Endothelial cell of umbilical vein (primary cell): ENCODE data around the gene ATF3. TPM values are rescaled to one million over a fixed set of nuclear protein-coding genes. Genes with fewer than 3 reads are reported as not detected.

Source experiments
- Bru-seq: library from RNA; stranded (reverse); fragments of 400-500 nt; gene quantifications from one replicate; lab custom pipeline; 2021; lab: Mats Ljungman, UMichigan
- BruChase-seq, 2 experiments: library from RNA; stranded (reverse); fragments of 400-500 nt; gene quantifications; one replicate each; lab custom pipeline; 2021; lab: Mats Ljungman, UMichigan
- BruUV-seq: library from RNA; stranded (reverse); fragments of 400-500 nt; replicated peaks from 2 replicates; lab custom pipeline; 2021; lab: Mats Ljungman, UMichigan
- CTCF ChIA-PET: fragments of 300-600, 350-600 bp; sonication (Branson Sonifier 250); formaldehyde crosslinking; loops from one replicate; lab custom pipeline; 2021; ENCODE audit warnings: antibody characterized with exemption, inconsistent platforms; lab: Charles Lee
- POLR2A ChIA-PET: fragments of 300-600, 350-600 bp; sonication (Branson Sonifier 250); formaldehyde crosslinking; loops from one replicate; lab custom pipeline; 2021; ENCODE audit warnings: antibody characterized with exemption, inconsistent platforms; lab: Charles Lee
- DNase-seq: peaks from one replicate; pipeline ENCODE4 v3.0.0-alpha.2; 2011; ENCODE audit warnings: low read depth, low spot score
- FAIRE-seq: peaks from 2 replicates; lab custom pipeline; 2011; peaks lifted over from hg19 to GRCh38; lab: Jason Lieb, UNC
- H2AFZ ChIP-seq: 2 replicates; pipeline ENCODE4 v1.6.0; 2012; ENCODE audit warnings: low read depth, low read length, control low read depth, inconsistent platforms
- H3K27ac ChIP-seq: 2 replicates; pipeline ENCODE4 v1.5.1; 2011; ENCODE audit warnings: low read depth, mild to moderate bottlenecking, control low read depth, low read length, moderate library complexity; ENCODE audit not compliant: insufficient read depth
- H3K27me3 ChIP-seq, 2 experiments: 2 replicates each; pipeline versions ENCODE4 v1.6.0 to v1.6.1; 2011; ENCODE audit warnings: low read length in 2 of 2, mixed read lengths in 1 of 2; ENCODE audit not compliant: control insufficient read depth in 2 of 2, insufficient read depth in 2 of 2
- H3K36me3 ChIP-seq, 2 experiments: 2 replicates in 1 of 2; 3 replicates in 1 of 2; pipeline ENCODE4 v1.5.1; 2011; ENCODE audit warnings: low read length in 2 of 2, mild to moderate bottlenecking in 1 of 2, moderate library complexity in 1 of 2; ENCODE audit not compliant: control insufficient read depth in 2 of 2, insufficient read depth in 2 of 2; ENCODE audit errors: extremely low read depth in 1 of 2
- H3K4me1 ChIP-seq: 3 replicates; pipeline ENCODE4 v1.5.1; 2011; ENCODE audit warnings: mild to moderate bottlenecking, low read length; ENCODE audit not compliant: control insufficient read depth, insufficient read depth; ENCODE audit errors: extremely low read depth
- H3K4me2 ChIP-seq: 2 replicates; pipeline ENCODE4 v1.6.1; 2011; ENCODE audit warnings: low read length, control low read depth, mixed read lengths; ENCODE audit not compliant: insufficient read depth
- H3K4me3 ChIP-seq, 3 experiments: fragments of 200-600 bp in 1 of 3; sonication (generic), shearing (Covaris generic) in 1 of 3; replicated peaks in 1 of 3; 2 replicates each; pipeline ENCODE4 v1.5.1; 2011 to 2016; ENCODE audit warnings: control low read depth in 3 of 3, low read length in 3 of 3, mild to moderate bottlenecking in 2 of 3, inconsistent platforms in 1 of 3, low read depth in 1 of 3, moderate library complexity in 1 of 3; ENCODE audit not compliant: insufficient read depth in 1 of 3
- H3K79me2 ChIP-seq: 2 replicates; pipeline ENCODE4 v1.6.0; 2012; ENCODE audit warnings: low read length, inconsistent platforms; ENCODE audit not compliant: control insufficient read depth, insufficient read depth
- H3K9ac ChIP-seq: replicated peaks from 2 replicates; pipeline ENCODE3; 2011; ENCODE audit warnings: low read length, control low read depth; ENCODE audit not compliant: insufficient read depth; ENCODE audit errors: extremely low read depth
- H3K9me1 ChIP-seq: replicated peaks from 3 replicates; pipeline ENCODE4 v1.6.0; 2011; ENCODE audit warnings: mild to moderate bottlenecking, low read length; ENCODE audit not compliant: control insufficient read depth, insufficient read depth; ENCODE audit errors: extremely low read depth
- H3K9me3 ChIP-seq: replicated peaks from 2 replicates; pipeline ENCODE4 v1.5.1; 2012; ENCODE audit warnings: low read length, inconsistent platforms; ENCODE audit not compliant: control insufficient read depth, insufficient read depth
- H4K20me1 ChIP-seq: replicated peaks from 2 replicates; pipeline ENCODE3; 2011; ENCODE audit warnings: mild to moderate bottlenecking, low read length; ENCODE audit not compliant: control insufficient read depth, insufficient read depth; ENCODE audit errors: extremely low read depth
- CTCF ChIP-seq, 2 donors: IDR thresholded peaks; 1 replicate in 1 of 2; 2 replicates in 1 of 2; pipeline ENCODE4 v1.5.1; 2011; ENCODE audit warnings: low read length in 2 of 2, mild to moderate bottlenecking in 2 of 2, moderate library complexity in 2 of 2, control low read depth in 1 of 2, inconsistent platforms in 1 of 2, low read depth in 1 of 2; ENCODE audit not compliant: insufficient read depth in 1 of 2; ENCODE audit errors: extremely low read depth in 1 of 2
- EZH2 ChIP-seq: IDR thresholded peaks from 2 replicates; pipeline ENCODE4 v1.6.1; 2012; ENCODE audit warnings: borderline replicate concordance, low read depth, mild to moderate bottlenecking, moderate library complexity, low read length, inconsistent platforms; ENCODE audit not compliant: severe bottlenecking
- FOS ChIP-seq: IDR thresholded peaks from 2 replicates; pipeline ENCODE4 v1.6.1; 2011; ENCODE audit warnings: mild to moderate bottlenecking, low read length, moderate library complexity, borderline replicate concordance; ENCODE audit not compliant: insufficient read depth
- GATA2 ChIP-seq: IDR thresholded peaks from 2 replicates; pipeline ENCODE4 v1.7.0; 2011; ENCODE audit warnings: low read depth, mild to moderate bottlenecking, moderate library complexity, mixed read lengths, low read length; ENCODE audit not compliant: insufficient read length, insufficient read depth
- JUN ChIP-seq: IDR thresholded peaks from 2 replicates; pipeline ENCODE4 v1.6.1; 2011; ENCODE audit warnings: borderline replicate concordance, low read depth; ENCODE audit not compliant: insufficient read length, insufficient read depth
- MAX ChIP-seq: IDR thresholded peaks from 2 replicates; pipeline ENCODE4 v1.6.1; 2011; ENCODE audit not compliant: insufficient read depth, insufficient read length
- MYC ChIP-seq: IDR thresholded peaks from one replicate; pipeline ENCODE4 v1.6.1; 2011; ENCODE audit warnings: mild to moderate bottlenecking, low read depth, low read length
- POLR2A ChIP-seq: IDR thresholded peaks from 2 replicates; pipeline ENCODE4 v1.6.1; 2012; ENCODE audit warnings: low read depth, mild to moderate bottlenecking, control low read depth, low read length
- POLR2AphosphoS5 ChIP-seq: IDR thresholded peaks from 2 replicates; pipeline ENCODE4 v1.6.1; 2012; ENCODE audit warnings: low read depth, mild to moderate bottlenecking, control low read depth, low read length, moderate library complexity; ENCODE audit not compliant: insufficient read depth
- dilution Hi-C: fragments of 300-500 bp; cut with MboI; formaldehyde crosslinking; loops from one replicate; pipeline ENCODE4 v1.15.0; 2019; ENCODE audit warnings: low sequenced_read_pairs; ENCODE audit not compliant: extremely low pct_ligation_motif_present
- intact Hi-C: fragments of 100-400 bp; cut with micrococcal nuclease; formaldehyde crosslinking; loops from one replicate; pipeline ENCODE4 v1.10.0; 2022
- long read RNA-seq: library from polyadenylated mRNA; stranded (forward); transcript quantifications from one replicate; pipeline ENCODE4 v2.0.0, GENCODE V29; 2021
- polyA minus RNA-seq, 3 experiments: library from RNA; depleted of rRNA, polyadenylated mRNA; stranded (reverse); fragments of >200 nt; gene quantifications; 1 replicate in 1 of 3; 2 replicates in 2 of 3; pipeline ENCODE4 v1.2.3, GENCODE V29; 2011
- polyA plus RNA-seq, 4 experiments: library from polyadenylated mRNA; depleted of rRNA in 3 of 4; stranded (reverse) in 3 of 4; unstranded in 1 of 4; fragments of >200 nt; gene quantifications; 2 replicates each; pipeline versions ENCODE4 v1.2.1 to v1.2.3, GENCODE V29; 2011 to 2012; ENCODE audit warnings: missing spikeins in 1 of 4
- total RNA-seq: library from RNA; stranded (reverse); gene quantifications from 2 replicates; pipeline ENCODE4 v1.2.3, GENCODE V29; 2021

The ATF3 gene, protein sequence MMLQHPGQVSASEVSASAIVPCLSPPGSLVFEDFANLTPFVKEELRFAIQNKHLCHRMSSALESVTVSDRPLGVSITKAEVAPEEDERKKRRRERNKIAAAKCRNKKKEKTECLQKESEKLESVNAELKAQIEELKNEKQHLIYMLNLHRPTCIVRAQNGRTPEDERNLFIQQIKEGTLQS
- total RNA-seq, result 6.1 and 10.7 TPM in 2 replicates
- 16.6 and 17.1 TPM in 2 replicates for polyA plus RNA-seq
- polyA plus RNA-seq (2011; cell fraction: cytosol; rRNA removed), result 15.0 and 27.2 TPM in 2 replicates
- 112 and 144 TPM in 2 replicates for polyA plus RNA-seq (2011; cell fraction: nucleus; rRNA removed)
- 20.5 and 21.1 TPM in 2 replicates for polyA plus RNA-seq (2012)
- 21.1 and 35.4 TPM in 2 replicates for polyA minus RNA-seq
- 24.9 TPM for polyA minus RNA-seq (2011; cell fraction: cytosol; rRNA and poly(A)+ RNA removed)
- 91.9 and 95.5 TPM in 2 replicates for polyA minus RNA-seq (2011; cell fraction: nucleus; rRNA and poly(A)+ RNA removed)
- Bru-seq, nascent RNA, result percentile 40 among the genes with signal in this experiment
- BruChase-seq, experiment 1, labeled RNA remaining after a 6-hour chase, result percentile 29 among the genes with signal in this experiment
- BruChase-seq, experiment 2, labeled RNA remaining after a 2-hour chase, result percentile 33 among the genes with signal in this experiment
- long read RNA-seq, partial matches to known transcripts, result 0 of 3 reads
- long read RNA-seq, other reads (novel, unspliced or antisense), result 3 of 3 reads

DNA sequence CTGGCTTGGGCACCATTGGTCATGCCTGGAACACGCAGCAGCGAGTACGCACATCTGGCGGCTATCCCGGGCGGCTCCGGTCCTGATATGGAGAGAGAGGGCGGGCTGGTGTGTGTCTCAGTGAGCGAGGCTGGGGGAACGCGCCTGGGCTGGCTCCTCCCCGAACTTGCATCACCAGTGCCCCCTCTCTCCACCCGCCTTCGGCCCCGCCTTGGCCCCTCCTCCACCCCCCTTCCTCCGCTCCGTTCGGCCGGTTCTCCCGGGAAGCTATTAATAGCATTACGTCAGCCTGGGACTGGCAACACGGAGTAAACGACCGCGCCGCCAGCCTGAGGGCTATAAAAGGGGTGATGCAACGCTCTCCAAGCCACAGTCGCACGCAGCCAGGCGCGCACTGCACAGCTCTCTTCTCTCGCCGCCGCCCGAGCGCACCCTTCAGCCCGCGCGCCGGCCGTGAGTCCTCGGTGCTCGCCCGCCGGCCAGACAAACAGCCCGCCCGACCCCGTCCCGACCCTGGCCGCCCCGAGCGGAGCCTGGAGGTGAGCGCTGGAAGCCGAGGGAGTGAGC, at the start of gene ATF3:
Gene ATF3, plus strand, starts transcription at position 370 of the 567 bp plus-strand sequence. CDS start 6,261 bp downstream, outside the sequence.
- TF ChIP-seq JUN, result peak; percentile 72
- no peak for TF ChIP-seq MYC
- peak; percentile 98 for TF ChIP-seq POLR2A
- no peak for TF ChIP-seq FOS
- no peak for TF ChIP-seq EZH2
- peak; percentile 99 for TF ChIP-seq POLR2AphosphoS5
- TF ChIP-seq CTCF (IDR thresholded peaks at IDR 0.05; ENCODE audit: extremely low read depth in 1 of 2, insufficient read depth in 1 of 2, low read depth in 1 of 2, low read length in 2 of 2), result no peak
- no peak for TF ChIP-seq GATA2
- TF ChIP-seq MAX, result peak; percentile 37
- H3K36me3 ChIP-seq, result no peaks in the 10 kb centered on the region
- dilution Hi-C loops, result no loop called here
- H3K4me2 ChIP-seq, result peak within 1 kb of the TSS; percentile 94
- intact Hi-C loops, result loop anchor here (1.0 to 2.0 kb wide), 9 partner anchors 12 to 573 kb away; partner anchors contain the start of genes DTL and INTS7
- CTCF ChIA-PET, result interaction anchor here (0.6 to 8.0 kb wide), 20 partner anchors 10 to 923 kb away, joined by 3 to 71 read pairs (median 6); partner anchors contain the start of gene BATF3
- peak within 1 kb of the TSS; percentile 76 for H3K27ac ChIP-seq
- no TSS peak for BruUV-seq
- peak; percentile 96 for FAIRE-seq
- peak within 1 kb of the TSS; percentile 66 for H2AFZ ChIP-seq
- H4K20me1 ChIP-seq, result no peaks in the 10 kb centered on the region
- H3K9ac ChIP-seq, result peak within 1 kb of the TSS; percentile 97
- POLR2A ChIA-PET, result interaction anchor here (0.6 to 2.8 kb wide), 39 partner anchors 8 to 573 kb away, joined by 3 to 44 read pairs (median 4); partner anchors contain the start of genes DTL, FLVCR1, INTS7 and NSL1
- no peaks in the 10 kb centered on the region for H3K79me2 ChIP-seq
- H3K9me1 ChIP-seq, result no peaks in the 10 kb centered on the region
- peak within 1 kb of the TSS; percentile 51 to 77 (median 52) for H3K4me3 ChIP-seq
- no peaks in the 10 kb centered on the region for H3K9me3 ChIP-seq
- H3K4me1 ChIP-seq, result peaks cover 27% of the 10 kb centered on the region
- peaks cover 38 to 43% of the 10 kb centered on the region in 2 experiments for H3K27me3 ChIP-seq
- DNase-seq, result peak; percentile 98
